H9 (cell line): Measurements from ENCODE around the gene INTS7. TPM values are rescaled to one million over a fixed set of nuclear protein-coding genes. Genes with fewer than 3 reads are reported as not detected.

ENCODE experiments used
- DNase-seq: peaks from one replicate; pipeline ENCODE4 v3.0.0-alpha.2; 2017
- H2AFZ ChIP-seq: one replicate; pipeline ENCODE4 v1.6.1; 2013; ENCODE audit warnings: mild to moderate bottlenecking, low read length, control low read depth, moderate library complexity
- H2AK5ac ChIP-seq: 2 replicates; pipeline ENCODE4 v1.6.1; 2013; ENCODE audit warnings: low read length, control low read depth, mixed read lengths; ENCODE audit not compliant: insufficient read length
- H2BK120ac ChIP-seq: one replicate; pipeline ENCODE4 v1.6.1; 2013; ENCODE audit warnings: low read depth, mild to moderate bottlenecking, low read length, control low read depth, inconsistent platforms; ENCODE audit not compliant: poor library complexity, severe bottlenecking
- H2BK12ac ChIP-seq: 2 replicates; pipeline ENCODE4 v1.6.1; 2013; ENCODE audit warnings: low read length, control low read depth, mixed read lengths, low read depth; ENCODE audit not compliant: insufficient read length
- H2BK15ac ChIP-seq: 2 replicates; pipeline ENCODE4 v1.6.1; 2013; ENCODE audit warnings: low read depth, low read length, control low read depth
- H2BK20ac ChIP-seq: one replicate; pipeline ENCODE4 v1.6.1; 2013; ENCODE audit warnings: low read depth, mild to moderate bottlenecking, low read length, control low read depth, inconsistent platforms; ENCODE audit not compliant: poor library complexity, severe bottlenecking
- H2BK5ac ChIP-seq: 2 replicates; pipeline ENCODE4 v1.6.1; 2013; ENCODE audit warnings: low read length, control low read depth, mixed read lengths; ENCODE audit not compliant: insufficient read length
- H3K14ac ChIP-seq: 2 replicates; pipeline ENCODE4 v1.6.1; 2013; ENCODE audit warnings: low read length, control low read depth; ENCODE audit not compliant: insufficient read depth
- H3K18ac ChIP-seq: 2 replicates; pipeline ENCODE4 v1.6.1; 2013; ENCODE audit warnings: low read depth, mild to moderate bottlenecking, mixed read lengths, low read length, control low read depth; ENCODE audit not compliant: insufficient read length
- H3K23ac ChIP-seq: 2 replicates; pipeline ENCODE4 v1.6.1; 2013; ENCODE audit warnings: low read length, control low read depth, mixed read lengths, low read depth; ENCODE audit not compliant: insufficient read length
- H3K23me2 ChIP-seq: 2 replicates; pipeline ENCODE4 v1.6.1; 2013; ENCODE audit warnings: low read depth, mild to moderate bottlenecking, mixed read lengths, low read length, control low read depth; ENCODE audit not compliant: insufficient read length, poor library complexity, severe bottlenecking
- H3K27ac ChIP-seq: 2 replicates; pipeline ENCODE4 v1.5.1; 2013; ENCODE audit warnings: low read length, control low read depth, mixed read lengths, low read depth; ENCODE audit not compliant: insufficient read length
- H3K27me3 ChIP-seq: 2 replicates; pipeline ENCODE4 v1.6.1; 2013; ENCODE audit warnings: low read length, control low read depth, inconsistent platforms; ENCODE audit not compliant: insufficient read depth
- H3K4ac ChIP-seq: 2 replicates; pipeline ENCODE4 v1.6.1; 2013; ENCODE audit warnings: low read depth, mild to moderate bottlenecking, control low read depth, inconsistent platforms, low read length, moderate library complexity
- H3K4me1 ChIP-seq: 2 replicates; pipeline ENCODE4 v1.6.1; 2013; ENCODE audit warnings: low read length, control low read depth, inconsistent platforms; ENCODE audit not compliant: insufficient read depth
- H3K4me2 ChIP-seq: 2 replicates; pipeline ENCODE4 v1.6.1; 2013; ENCODE audit warnings: low read length, control low read depth, mixed read lengths; ENCODE audit not compliant: insufficient read length, insufficient read depth
- H3K56ac ChIP-seq: 2 replicates; pipeline ENCODE4 v1.6.1; 2013; ENCODE audit warnings: low read depth, mild to moderate bottlenecking, mixed read lengths, low read length, control low read depth; ENCODE audit not compliant: insufficient read length
- H3K79me1 ChIP-seq: 2 replicates; pipeline ENCODE4 v1.6.1; 2013; ENCODE audit warnings: low read depth, mild to moderate bottlenecking, moderate library complexity, low read length, control low read depth, inconsistent platforms; ENCODE audit not compliant: insufficient read depth, poor library complexity, severe bottlenecking
- H3K79me2 ChIP-seq: 2 replicates; pipeline ENCODE4 v1.6.1; 2013; ENCODE audit warnings: low read length, control low read depth, inconsistent platforms; ENCODE audit not compliant: insufficient read depth
- H3K9ac ChIP-seq: 2 replicates; pipeline ENCODE4 v1.6.1; 2013; ENCODE audit warnings: low read length, control low read depth, mixed read lengths; ENCODE audit not compliant: insufficient read length; ENCODE audit errors: extremely low read depth
- H3K9me3 ChIP-seq: one replicate; pipeline ENCODE4 v1.6.1; 2013; ENCODE audit warnings: low read depth, low read length, inconsistent platforms; ENCODE audit not compliant: control insufficient read depth
- H3T11ph ChIP-seq: one replicate; pipeline ENCODE4 v1.6.1; 2013; ENCODE audit warnings: mild to moderate bottlenecking, low read length, control low read depth, inconsistent platforms
- H4K20me1 ChIP-seq: one replicate; pipeline ENCODE4 v1.6.1; 2013; ENCODE audit not compliant: control insufficient read depth, insufficient read length, insufficient read depth
- H4K5ac ChIP-seq: 2 replicates; pipeline ENCODE4 v1.6.1; 2013; ENCODE audit warnings: low read depth, mild to moderate bottlenecking, mixed read lengths, low read length, control low read depth; ENCODE audit not compliant: insufficient read length
- H4K8ac ChIP-seq: replicated peaks from 2 replicates; pipeline ENCODE4 v1.6.1; 2013; ENCODE audit warnings: low read length, control low read depth, mixed read lengths, low read depth; ENCODE audit not compliant: insufficient read length
- H4K91ac ChIP-seq: 2 replicates; pipeline ENCODE4 v1.6.1; 2013; ENCODE audit warnings: low read depth, mild to moderate bottlenecking, moderate library complexity, mixed read lengths, low read length, control low read depth; ENCODE audit not compliant: insufficient read length
- H3K27ac Mint-ChIP-seq, 3 experiments: 2 replicates in 2 of 3; 3 replicates in 1 of 3; pipeline ENCODE4 v1.8.0; 2020 to 2021; ENCODE audit warnings: mixed read lengths in 3 of 3, mild to moderate bottlenecking in 1 of 3, moderate library complexity in 1 of 3
- H3K27me3 Mint-ChIP-seq: 2 replicates; pipeline ENCODE4 v1.8.0; 2021; ENCODE audit warnings: low read depth, mild to moderate bottlenecking, moderate library complexity, mixed read lengths
- H3K36me3 Mint-ChIP-seq, 3 experiments: 2 replicates in 2 of 3; 3 replicates in 1 of 3; pipeline ENCODE4 v1.8.0; 2020 to 2021; ENCODE audit warnings: low read depth in 3 of 3, mixed read lengths in 3 of 3; ENCODE audit not compliant: insufficient read depth in 1 of 3
- H3K4me1 Mint-ChIP-seq, 2 experiments: 2 replicates each; pipeline ENCODE4 v1.8.0; 2020; ENCODE audit warnings: mixed read lengths in 2 of 2
- H3K4me3 Mint-ChIP-seq, 2 experiments: 2 replicates in 1 of 2; 3 replicates in 1 of 2; pipeline ENCODE4 v1.8.0; 2020 to 2021; ENCODE audit warnings: mild to moderate bottlenecking in 2 of 2, mixed read lengths in 2 of 2, moderate library complexity in 1 of 2
- H3K9me3 Mint-ChIP-seq, 2 experiments: 2 replicates in 1 of 2; 3 replicates in 1 of 2; pipeline ENCODE4 v1.8.0; 2020; ENCODE audit warnings: mild to moderate bottlenecking in 2 of 2, mixed read lengths in 2 of 2, moderate library complexity in 1 of 2
- CTCF ChIP-seq: fragments of 200-600 bp; sonication (generic); conservative IDR thresholded peaks from 3 replicates; pipeline ENCODE4 v1.8.0; 2021; ENCODE audit warnings: antibody characterized with exemption, mild to moderate bottlenecking
- total RNA-seq: library from RNA; stranded (reverse); gene quantifications from 2 replicates; pipeline ENCODE4 v1.2.1, GENCODE V29; 2021

The INTS7 gene
- total RNA-seq, 1 experiment from 2014 or later, result 32.3 TPM

- Mint-ChIP-seq H3K4me3 (no peak overlapping the region), H3K4me1 (peaks cover 36 to 38% of the 10 kb centered on the region in 2 experiments), H3K27me3 (no peaks in the 10 kb centered on the region; the same call in 1 of the 2 replicates), H3K36me3 (no peaks in the 10 kb centered on the region; a peak in 1 of 7 replicates), H3K27ac (no peak overlapping the region; a peak in 1 of 7 replicates), H3K9me3 (no peaks in the 10 kb centered on the region)
- no peak overlapping the region for H3K4me2 ChIP-seq
- H2BK120ac ChIP-seq, result no peak overlapping the region
- no peak overlapping the region for H4K91ac ChIP-seq
- H2BK20ac ChIP-seq, result no peak overlapping the region
- no peak overlapping the region for H2BK12ac ChIP-seq
- H4K8ac ChIP-seq, result no peak overlapping the region
- TF ChIP-seq CTCF, result no peak
- H3K14ac ChIP-seq, result no peak overlapping the region
- no peaks in the 10 kb centered on the region for H4K20me1 ChIP-seq
- H3K79me2 ChIP-seq, result no peaks in the 10 kb centered on the region
- peaks cover 9% of the 10 kb centered on the region for H3K4me1 ChIP-seq
- H3K9me3 ChIP-seq, result no peaks in the 10 kb centered on the region
- H3K4ac ChIP-seq, result no peak overlapping the region
- H3K18ac ChIP-seq, result no peak overlapping the region
- H3K79me1 ChIP-seq, result no peaks in the 10 kb centered on the region
- H3K23ac ChIP-seq, result no peak overlapping the region
- no peak overlapping the region for H2BK5ac ChIP-seq
- no peak overlapping the region for H3K27ac ChIP-seq
- no peak overlapping the region for H3K9ac ChIP-seq
- H2AFZ ChIP-seq, result no peak overlapping the region
- no peak overlapping the region for H3K56ac ChIP-seq
- H2BK15ac ChIP-seq, result no peak overlapping the region
- DNase-seq, result no peak
- no peak overlapping the region for H3T11ph ChIP-seq
- H4K5ac ChIP-seq, result no peak overlapping the region
- no peaks in the 10 kb centered on the region for H3K27me3 ChIP-seq
- H3K23me2 ChIP-seq, result no peaks in the 10 kb centered on the region
- no peak overlapping the region for H2AK5ac ChIP-seq
Observed at GRCh38 chr1:211932933-211933254, 102.5 kb downstream of the INTS7 start.
